Measurements from ENCODE around the gene E2F2.

E2F2 gene

DNA sequence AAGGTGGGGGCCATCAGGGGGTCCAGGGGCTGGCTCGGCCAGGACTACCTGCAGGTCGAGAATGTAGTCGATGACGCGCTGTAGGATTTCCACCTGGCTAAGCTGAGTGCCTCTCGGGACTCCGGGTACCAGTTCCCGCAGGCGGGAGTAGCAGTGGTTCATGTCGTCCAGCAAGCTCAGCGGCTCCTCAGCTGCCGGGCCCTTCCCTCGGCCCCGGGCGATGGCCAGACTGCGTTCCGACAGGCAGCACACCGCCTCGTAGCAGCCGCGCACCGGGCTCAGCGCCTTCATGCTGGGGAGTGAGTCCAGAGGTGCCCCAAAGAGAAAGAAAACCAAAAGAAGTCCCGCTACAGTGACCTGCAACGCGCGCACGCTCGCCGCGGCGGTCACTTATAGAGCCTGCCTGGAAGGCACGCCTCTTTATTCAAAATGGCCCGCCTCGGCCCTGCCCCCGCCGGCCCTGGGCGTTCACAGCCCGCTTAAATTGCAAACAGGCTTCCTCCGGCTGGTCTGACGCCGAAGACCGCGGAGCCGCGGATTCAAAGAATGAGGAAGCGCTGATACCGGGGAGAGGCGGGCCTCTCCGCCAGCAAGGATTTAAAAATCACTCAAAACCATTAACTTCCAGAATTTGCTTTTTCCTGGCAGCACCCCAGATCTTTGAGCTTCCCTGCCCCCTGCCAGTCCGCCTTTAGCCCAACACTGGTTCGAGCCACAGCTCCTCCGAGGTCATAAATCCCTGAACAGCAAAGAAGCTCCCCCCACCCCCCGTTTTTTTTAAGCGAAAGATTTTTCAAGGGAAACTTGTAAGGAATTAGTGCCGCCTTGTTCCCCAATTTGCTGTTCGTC lies 28.3 kb upstream of the E2F2 start, which contains the start of gene ID3:
TSS of gene ID3 (minus strand) at position 366 of the 849 bp plus-strand sequence. CDS start at position 291, 75 bp downstream.
- no peaks in the 10 kb centered on the region for H4K20me1 ChIP-seq (ENCODE audit: low read depth, low read length)
- no peaks in the 10 kb centered on the region for H3K9me2 ChIP-seq (replicated peaks; ENCODE audit: insufficient read depth, low read length)
- peaks cover 45% of the 10 kb centered on the region for H3F3A ChIP-seq (ENCODE audit: insufficient read depth)
- peak within 1 kb of the TSS; percentile 86 for H3K27ac ChIP-seq (ENCODE audit: low read depth, low read length)
- H2AFZ ChIP-seq (ENCODE audit: low read depth, low read length, severe bottlenecking): peak within 1 kb of the TSS; percentile 49
- peak within 1 kb of the TSS; percentile 84 for H3K4me3 ChIP-seq (ENCODE audit: insufficient read depth, low read length, poor library complexity, severe bottlenecking)
- peaks cover 9% of the 10 kb centered on the region for H3K79me2 ChIP-seq (ENCODE audit: insufficient read depth, low read length)
- TF ChIP-seq, protein P1, sequence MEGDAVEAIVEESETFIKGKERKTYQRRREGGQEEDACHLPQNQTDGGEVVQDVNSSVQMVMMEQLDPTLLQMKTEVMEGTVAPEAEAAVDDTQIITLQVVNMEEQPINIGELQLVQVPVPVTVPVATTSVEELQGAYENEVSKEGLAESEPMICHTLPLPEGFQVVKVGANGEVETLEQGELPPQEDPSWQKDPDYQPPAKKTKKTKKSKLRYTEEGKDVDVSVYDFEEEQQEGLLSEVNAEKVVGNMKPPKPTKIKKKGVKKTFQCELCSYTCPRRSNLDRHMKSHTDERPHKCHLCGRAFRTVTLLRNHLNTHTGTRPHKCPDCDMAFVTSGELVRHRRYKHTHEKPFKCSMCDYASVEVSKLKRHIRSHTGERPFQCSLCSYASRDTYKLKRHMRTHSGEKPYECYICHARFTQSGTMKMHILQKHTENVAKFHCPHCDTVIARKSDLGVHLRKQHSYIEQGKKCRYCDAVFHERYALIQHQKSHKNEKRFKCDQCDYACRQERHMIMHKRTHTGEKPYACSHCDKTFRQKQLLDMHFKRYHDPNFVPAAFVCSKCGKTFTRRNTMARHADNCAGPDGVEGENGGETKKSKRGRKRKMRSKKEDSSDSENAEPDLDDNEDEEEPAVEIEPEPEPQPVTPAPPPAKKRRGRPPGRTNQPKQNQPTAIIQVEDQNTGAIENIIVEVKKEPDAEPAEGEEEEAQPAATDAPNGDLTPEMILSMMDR (IDR thresholded peaks at IDR 0.05; ENCODE audit: insufficient read depth, low read length, poor library complexity, severe bottlenecking): no peak
- no peak for TF ChIP-seq EZH2phosphoT487 (conservative IDR thresholded peaks at IDR 0.05; ENCODE audit: low read length)
- H3K9me3 ChIP-seq (ENCODE audit: insufficient read depth, low read length): no peaks in the 10 kb centered on the region
- H3K27me3 ChIP-seq (ENCODE audit: low read length): no peaks in the 10 kb centered on the region
- H3K9ac ChIP-seq (ENCODE audit: low read length): peak within 1 kb of the TSS; percentile 88
- no peaks in the 10 kb centered on the region for H3K36me3 ChIP-seq (ENCODE audit: low read length)
- peak within 1 kb of the TSS; percentile 82 for H3K4me2 ChIP-seq (ENCODE audit: low read depth, low read length, poor library complexity, severe bottlenecking)

- H3K36me3 ChIP-seq (ENCODE audit: low read length): no peaks in the 10 kb centered on the region
- no peaks in the 10 kb centered on the region for H3K27me3 ChIP-seq (ENCODE audit: low read length)
- no peaks in the 10 kb centered on the region for H4K20me1 ChIP-seq (ENCODE audit: low read depth, low read length)
- no peaks in the 10 kb centered on the region for H3K9me2 ChIP-seq (replicated peaks; ENCODE audit: insufficient read depth, low read length)
- peaks cover 45% of the 10 kb centered on the region for H3F3A ChIP-seq (ENCODE audit: insufficient read depth)
- peak overlapping the region; percentile 82 for H3K4me2 ChIP-seq (ENCODE audit: low read depth, low read length, poor library complexity, severe bottlenecking)
- no peak overlapping the region for H2AFZ ChIP-seq (ENCODE audit: low read depth, low read length, severe bottlenecking)
- peaks cover 9% of the 10 kb centered on the region for H3K79me2 ChIP-seq (ENCODE audit: insufficient read depth, low read length)
- H3K9ac ChIP-seq (ENCODE audit: low read length): peak overlapping the region; percentile 88
- peak overlapping the region; percentile 86 for H3K27ac ChIP-seq (ENCODE audit: low read depth, low read length)
- peak overlapping the region; percentile 84 for H3K4me3 ChIP-seq (ENCODE audit: insufficient read depth, low read length, poor library complexity, severe bottlenecking)
- H3K9me3 ChIP-seq (ENCODE audit: insufficient read depth, low read length): no peaks in the 10 kb centered on the region
- TF ChIP-seq, protein P1 (IDR thresholded peaks at IDR 0.05; ENCODE audit: insufficient read depth, low read length, poor library complexity, severe bottlenecking): no peak
- TF ChIP-seq EZH2phosphoT487 (conservative IDR thresholded peaks at IDR 0.05; ENCODE audit: low read length): no peak
These were observed 27.8 kb upstream of the E2F2 start for GRCh38 chr1:23558872-23559135.

DNA sequence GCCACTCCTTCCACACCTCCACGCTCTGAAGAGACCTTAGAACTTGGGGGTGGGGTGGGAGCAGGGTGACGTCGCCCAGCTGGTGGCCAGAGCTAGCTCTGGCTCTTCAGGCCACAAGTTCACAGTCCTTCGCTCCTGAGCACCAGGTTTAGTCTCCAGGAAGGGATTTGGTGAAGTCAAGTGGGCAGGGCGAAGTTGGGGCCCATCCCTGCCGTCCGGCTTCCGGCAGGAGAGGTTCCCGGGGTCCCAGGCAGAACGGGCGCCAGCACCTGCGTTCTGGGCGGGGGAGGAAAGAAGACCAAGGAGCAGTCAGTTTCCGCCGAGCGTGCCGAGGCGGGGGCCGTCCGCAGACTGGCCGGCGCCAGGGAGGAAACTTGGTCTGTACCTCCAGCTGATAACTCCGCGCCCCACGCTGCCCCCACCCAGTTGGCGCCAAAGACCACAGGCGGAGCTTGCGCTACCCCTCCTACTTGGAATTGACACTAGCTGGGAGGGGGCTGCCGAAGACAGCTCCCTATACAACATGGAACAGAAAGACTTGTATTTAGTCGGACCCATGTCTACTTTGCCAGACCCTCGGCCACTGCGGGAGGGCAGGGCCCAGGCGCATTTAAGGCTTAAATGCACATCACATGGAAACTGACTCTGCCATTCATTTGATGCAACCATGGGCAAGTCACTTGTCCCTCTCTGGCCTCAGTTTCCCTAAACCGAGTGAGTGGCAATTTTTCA lies 27.3 kb upstream of the E2F2 start:
- TF ChIP-seq EZH2phosphoT487 (conservative IDR thresholded peaks at IDR 0.05; ENCODE audit: low read length): no peak
- TF ChIP-seq, protein P1 (IDR thresholded peaks at IDR 0.05; ENCODE audit: insufficient read depth, low read length, poor library complexity, severe bottlenecking): no peak
- Histone ChIP-seq H3F3A (ENCODE audit: insufficient read depth) (peaks cover 45% of the 10 kb centered on the region), H3K79me2 (ENCODE audit: insufficient read depth, low read length) (peaks cover 9% of the 10 kb centered on the region), H3K27ac (ENCODE audit: low read depth, low read length) (peak overlapping the region; percentile 86), H3K4me2 (ENCODE audit: low read depth, low read length, poor library complexity, severe bottlenecking) (peak overlapping the region; percentile 82), H3K9ac (ENCODE audit: low read length) (peak overlapping the region; percentile 88), H3K9me2 (replicated peaks; ENCODE audit: insufficient read depth, low read length) (no peaks in the 10 kb centered on the region), H3K4me3 (ENCODE audit: insufficient read depth, low read length, poor library complexity, severe bottlenecking) (peak overlapping the region; percentile 84), H4K20me1 (ENCODE audit: low read depth, low read length) (no peaks in the 10 kb centered on the region), H3K36me3 (ENCODE audit: low read length) (no peaks in the 10 kb centered on the region), H2AFZ (ENCODE audit: low read depth, low read length, severe bottlenecking) (no peak overlapping the region), H3K9me3 (ENCODE audit: insufficient read depth, low read length) (no peaks in the 10 kb centered on the region), H3K27me3 (ENCODE audit: low read length) (no peaks in the 10 kb centered on the region)

Data from SU-DHL-6 (cell line).